ENCODE measurements around the gene D2HGDH. TPM values are rescaled to one million over a fixed set of nuclear protein-coding genes. Genes with fewer than 3 reads are reported as not detected.

The D2HGDH gene
- total and polyA plus RNA-seq, 2 of the 13 experiments (the other 11 are each of a cell fraction or from before 2014, with no cell fraction given), result 19.2 to 20.3 TPM

GRCh38 chr2:241770185-241770935, 35.9 kb downstream of the D2HGDH start (continued):
- no peak for TF ChIP-seq AKNA (CRISPR knock-in tag; IDR thresholded peaks at IDR 0.05; ENCODE audit: borderline replicate concordance)
- TF ChIP-seq ARNT (IDR thresholded peaks at IDR 0.05), result no peak
- TF ChIP-seq MXD3 (CRISPR knock-in tag; IDR thresholded peaks at IDR 0.05), result peak; percentile 80
- TF ChIP-seq TGIF2 (CRISPR knock-in tag; IDR thresholded peaks at IDR 0.05), result no peak; the same call in 1 of the 2 replicates
- peak; percentile 97 for TF ChIP-seq ZBTB7B (CRISPR knock-in tag; IDR thresholded peaks at IDR 0.05)
- TF ChIP-seq ZNF430 (CRISPR knock-in tag; IDR thresholded peaks at IDR 0.05), result peak; percentile 99
- TF ChIP-seq ZNF350 (CRISPR knock-in tag; IDR thresholded peaks at IDR 0.05; ENCODE audit: borderline replicate concordance, low read depth), result no peak; the same call in 1 of the 2 replicates
- peak; percentile 64 for TF ChIP-seq FOSL2 (CRISPR knock-in tag; IDR thresholded peaks at IDR 0.05)
- TF ChIP-seq ZNF292 (CRISPR knock-in tag; IDR thresholded peaks at IDR 0.05; ENCODE audit: borderline replicate concordance, low read depth), result peak; percentile 96; the same call in 1 of the 2 replicates
- TF ChIP-seq SNAPC2 (CRISPR knock-in tag; IDR thresholded peaks at IDR 0.05), result peak; percentile 83; the same call in 1 of the 2 replicates
- 0 out of 2 replicates have a peak, but pooled peaks have one; percentile 59 for TF ChIP-seq ZNF800 (CRISPR knock-in tag; IDR thresholded peaks at IDR 0.05)
- no peak for TF ChIP-seq PAX8 (CRISPR knock-in tag; IDR thresholded peaks at IDR 0.05; ENCODE audit: borderline replicate concordance)
- peak; percentile 67; the same call in 1 of the 2 replicates for TF ChIP-seq KLF15 (CRISPR knock-in tag; IDR thresholded peaks at IDR 0.05; ENCODE audit: borderline replicate concordance)
- TF ChIP-seq ZKSCAN1 (IDR thresholded peaks at IDR 0.05; ENCODE audit: low read length), result peak; percentile 71
- TF ChIP-seq ZNF615 (CRISPR knock-in tag; IDR thresholded peaks at IDR 0.05; ENCODE audit: borderline replicate concordance), result 0 out of 2 replicates have a peak, but pooled peaks have one; percentile 37
- peak; percentile 98 for TF ChIP-seq POLR2AphosphoS5 (IDR thresholded peaks at IDR 0.05; ENCODE audit: low read depth, low read length)
- TF ChIP-seq ZNF563 (CRISPR knock-in tag; IDR thresholded peaks at IDR 0.05), result peak; percentile 92
- TF ChIP-seq TP53 (CRISPR knock-in tag; conservative IDR thresholded peaks at IDR 0.05), result peak; percentile 65; the same call in 1 of the 2 replicates
- peak; percentile 95 for TF ChIP-seq KDM6A (CRISPR knock-in tag; IDR thresholded peaks at IDR 0.05; ENCODE audit: low read depth)
- peak; percentile 98 for TF ChIP-seq HDAC1 (CRISPR knock-in tag; IDR thresholded peaks at IDR 0.05)
- TF ChIP-seq MED8 (CRISPR knock-in tag; IDR thresholded peaks at IDR 0.05; ENCODE audit: insufficient replicate concordance), result peak; percentile 94
- TF ChIP-seq ZNF776 (CRISPR knock-in tag; IDR thresholded peaks at IDR 0.05), result peak; percentile 67

Data from HepG2 (cell line).